ENCODE data around the gene KIF11. TPM values are rescaled to one million over a fixed set of nuclear protein-coding genes. Genes with fewer than 3 reads are reported as not detected.

KIF11 gene
- total RNA-seq, 1 donor from 2014 or later = 25.6 TPM

DNA sequence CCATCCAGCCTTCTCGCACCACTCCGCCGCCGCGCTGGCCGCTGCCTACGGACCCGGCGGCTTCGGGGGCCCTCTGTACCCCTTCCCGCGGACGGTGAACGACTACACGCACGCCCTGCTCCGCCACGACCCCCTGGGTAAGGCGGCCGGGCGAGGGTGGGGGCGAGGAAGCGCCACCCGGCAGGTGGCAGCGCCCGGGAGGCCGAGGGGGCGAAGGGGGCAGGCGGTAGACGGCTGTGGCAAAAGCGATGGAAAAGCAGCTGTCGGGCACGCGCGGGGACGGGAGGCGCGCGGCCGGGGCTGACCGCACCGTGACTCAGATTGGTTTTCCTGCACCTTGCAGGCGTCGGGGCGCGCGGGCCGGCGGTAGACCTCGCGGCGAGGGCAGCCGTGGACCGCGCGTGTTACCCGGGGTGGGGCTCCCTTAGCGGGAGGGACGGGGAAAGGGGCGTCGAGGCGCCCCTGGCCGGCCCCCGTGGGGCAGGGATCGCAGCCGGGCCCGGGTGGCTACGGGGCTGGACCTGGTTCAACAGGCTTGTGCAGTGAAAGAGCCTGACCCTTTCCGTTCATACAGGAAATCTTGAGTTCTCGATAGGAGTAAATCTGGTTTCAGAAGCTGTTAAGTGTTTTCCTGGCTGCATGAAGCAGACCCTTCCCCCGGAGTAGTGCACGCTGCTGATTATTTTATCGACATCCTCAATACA, 97.4 kb downstream of the KIF11 start:
- TF ChIP-seq, protein P1, sequence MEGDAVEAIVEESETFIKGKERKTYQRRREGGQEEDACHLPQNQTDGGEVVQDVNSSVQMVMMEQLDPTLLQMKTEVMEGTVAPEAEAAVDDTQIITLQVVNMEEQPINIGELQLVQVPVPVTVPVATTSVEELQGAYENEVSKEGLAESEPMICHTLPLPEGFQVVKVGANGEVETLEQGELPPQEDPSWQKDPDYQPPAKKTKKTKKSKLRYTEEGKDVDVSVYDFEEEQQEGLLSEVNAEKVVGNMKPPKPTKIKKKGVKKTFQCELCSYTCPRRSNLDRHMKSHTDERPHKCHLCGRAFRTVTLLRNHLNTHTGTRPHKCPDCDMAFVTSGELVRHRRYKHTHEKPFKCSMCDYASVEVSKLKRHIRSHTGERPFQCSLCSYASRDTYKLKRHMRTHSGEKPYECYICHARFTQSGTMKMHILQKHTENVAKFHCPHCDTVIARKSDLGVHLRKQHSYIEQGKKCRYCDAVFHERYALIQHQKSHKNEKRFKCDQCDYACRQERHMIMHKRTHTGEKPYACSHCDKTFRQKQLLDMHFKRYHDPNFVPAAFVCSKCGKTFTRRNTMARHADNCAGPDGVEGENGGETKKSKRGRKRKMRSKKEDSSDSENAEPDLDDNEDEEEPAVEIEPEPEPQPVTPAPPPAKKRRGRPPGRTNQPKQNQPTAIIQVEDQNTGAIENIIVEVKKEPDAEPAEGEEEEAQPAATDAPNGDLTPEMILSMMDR (IDR thresholded peaks at IDR 0.05; ENCODE audit: unreplicated experiment) = no peak
- Mint-ChIP-seq H3K27ac (peak overlapping the region; percentile 93), H3K9me3 (ENCODE audit: low read depth) (peaks cover 8% of the 10 kb centered on the region), H3K4me3 (ENCODE audit: low read depth) (peak overlapping the region; percentile 74), H3K27me3 (peaks cover 2% of the 10 kb centered on the region), H3K4me1 (ENCODE audit: low read depth) (peaks cover 25% of the 10 kb centered on the region), H3K36me3 (ENCODE audit: insufficient read depth) (peaks cover 12% of the 10 kb centered on the region)
- DNase-seq (ENCODE audit: low spot score, unreplicated experiment) = peak; percentile 43

DNA sequence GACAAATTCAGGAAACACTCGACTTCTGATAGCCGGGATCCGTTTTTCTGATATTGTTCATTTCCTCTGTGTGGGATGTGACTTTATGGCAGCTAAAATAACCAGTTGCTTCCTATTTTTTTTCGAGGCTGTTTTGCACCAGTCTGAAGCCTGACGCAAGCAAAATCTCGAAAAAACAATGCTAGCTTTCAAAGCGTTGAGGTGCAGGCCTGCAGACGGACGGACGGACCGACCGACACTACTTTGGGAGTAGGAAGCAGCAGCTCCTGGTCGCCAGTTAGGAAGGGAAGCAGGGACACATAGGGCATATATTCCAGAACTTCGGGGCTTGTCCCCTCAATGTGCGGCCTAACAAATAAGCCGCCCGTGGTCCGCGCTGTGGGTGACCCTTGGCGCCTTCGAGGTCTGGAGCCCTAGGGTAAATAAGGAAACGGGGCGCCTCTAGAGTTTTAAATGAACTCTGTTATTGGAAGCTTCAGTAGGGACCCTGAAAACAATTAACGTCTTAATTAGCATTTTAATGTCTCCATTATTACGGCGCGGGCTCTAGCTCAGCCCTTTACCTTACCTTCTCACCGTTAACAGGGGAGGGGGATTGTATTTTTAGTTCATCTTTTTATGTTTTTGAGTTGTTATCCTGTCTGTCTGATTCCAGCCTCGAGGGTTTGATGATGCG, 98.1 kb downstream of the KIF11 start:
- Mint-ChIP-seq H3K27me3 (peaks cover 2% of the 10 kb centered on the region), H3K27ac (peak overlapping the region; percentile 93)

DNA sequence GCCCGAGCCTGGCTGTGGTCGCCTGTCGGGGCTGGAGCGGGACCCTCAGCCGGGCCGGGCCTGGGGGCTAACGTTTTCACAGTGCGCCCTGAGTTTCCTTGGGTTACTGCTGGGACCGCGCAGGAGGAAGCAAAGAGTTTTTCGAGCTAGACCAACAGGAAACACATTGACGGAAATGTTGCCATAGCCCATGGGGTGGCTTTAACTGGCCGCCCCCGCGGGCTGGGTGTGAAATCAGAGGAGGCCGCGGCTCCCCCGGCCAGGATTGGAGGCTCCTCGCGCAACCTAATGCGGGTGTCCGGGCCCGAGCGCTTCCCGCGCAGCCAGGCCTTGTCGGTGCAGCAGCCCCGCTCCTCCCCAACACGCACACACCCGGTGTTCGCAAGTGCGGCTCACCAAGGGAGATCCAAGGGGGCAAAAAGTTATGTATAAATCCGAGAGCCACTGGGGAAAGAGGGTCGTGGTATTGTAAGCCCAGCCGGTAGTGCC, 98.7 kb downstream of the KIF11 start:
- DNase-seq (ENCODE audit: low spot score, unreplicated experiment) = peak; percentile 13
- TF ChIP-seq, protein P1 (IDR thresholded peaks at IDR 0.05; ENCODE audit: unreplicated experiment) = no peak
- H3K27me3 Mint-ChIP-seq = peaks cover 2% of the 10 kb centered on the region
- peaks cover 5% of the 10 kb centered on the region for H3K36me3 Mint-ChIP-seq (ENCODE audit: insufficient read depth)
- H3K27ac Mint-ChIP-seq = peak overlapping the region; percentile 93
- peaks cover 34% of the 10 kb centered on the region for H3K4me1 Mint-ChIP-seq (ENCODE audit: low read depth)
- no peaks in the 10 kb centered on the region for H3K9me3 Mint-ChIP-seq (ENCODE audit: low read depth)
- peak overlapping the region; percentile 74 for H3K4me3 Mint-ChIP-seq (ENCODE audit: low read depth)

More for the DNA sequence above, 98.1 kb downstream of the KIF11 start:
- DNase-seq (ENCODE audit: low spot score, unreplicated experiment) = no peak
- H3K4me1 Mint-ChIP-seq (ENCODE audit: low read depth) = peaks cover 28% of the 10 kb centered on the region
- peaks cover under 1% of the 10 kb centered on the region for H3K9me3 Mint-ChIP-seq (ENCODE audit: low read depth)
- TF ChIP-seq, protein P1 (IDR thresholded peaks at IDR 0.05; ENCODE audit: unreplicated experiment) = no peak
- H3K4me3 Mint-ChIP-seq (ENCODE audit: low read depth) = peak overlapping the region; percentile 74
- peaks cover 7% of the 10 kb centered on the region for H3K36me3 Mint-ChIP-seq (ENCODE audit: insufficient read depth)

DNA sequence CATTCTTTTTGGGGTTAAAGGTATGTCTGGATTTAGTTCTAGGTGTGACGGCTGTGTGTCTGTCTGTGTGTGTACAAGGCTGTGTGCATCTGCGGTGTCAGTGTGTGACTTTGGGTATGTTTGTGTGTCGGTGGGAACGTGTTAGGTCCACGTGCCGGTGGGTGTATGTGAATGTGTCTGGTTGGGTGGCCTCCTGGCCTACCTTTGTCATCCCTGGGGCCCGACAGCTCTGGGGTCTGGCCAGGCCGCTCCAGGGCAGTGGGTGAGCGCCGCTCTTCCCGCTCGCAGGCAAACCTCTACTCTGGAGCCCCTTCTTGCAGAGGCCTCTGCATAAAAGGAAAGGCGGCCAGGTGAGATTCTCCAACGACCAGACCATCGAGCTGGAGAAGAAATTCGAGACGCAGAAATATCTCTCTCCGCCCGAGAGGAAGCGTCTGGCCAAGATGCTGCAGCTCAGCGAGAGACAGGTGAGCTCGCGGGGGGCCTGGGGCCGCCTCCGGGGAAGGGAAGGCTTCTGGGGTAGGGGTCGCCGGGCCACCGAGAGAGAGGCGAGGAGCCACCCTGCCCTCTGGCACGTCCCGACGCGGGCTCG, 99.2 kb downstream of the KIF11 start:
- peak overlapping the region; percentile 93 for H3K27ac Mint-ChIP-seq
- DNase-seq (ENCODE audit: low spot score, unreplicated experiment) = no peak
- H3K4me1 Mint-ChIP-seq (ENCODE audit: low read depth) = peaks cover 39% of the 10 kb centered on the region
- H3K4me3 Mint-ChIP-seq (ENCODE audit: low read depth) = peak overlapping the region; percentile 74
- no peaks in the 10 kb centered on the region for H3K9me3 Mint-ChIP-seq (ENCODE audit: low read depth)
- H3K27me3 Mint-ChIP-seq = peaks cover 2% of the 10 kb centered on the region
- TF ChIP-seq, protein P1 (IDR thresholded peaks at IDR 0.05; ENCODE audit: unreplicated experiment) = no peak
- H3K36me3 Mint-ChIP-seq (ENCODE audit: insufficient read depth) = peaks cover 5% of the 10 kb centered on the region
